ENCODE measurements around the gene TRABD.

The TRABD gene

DNA sequence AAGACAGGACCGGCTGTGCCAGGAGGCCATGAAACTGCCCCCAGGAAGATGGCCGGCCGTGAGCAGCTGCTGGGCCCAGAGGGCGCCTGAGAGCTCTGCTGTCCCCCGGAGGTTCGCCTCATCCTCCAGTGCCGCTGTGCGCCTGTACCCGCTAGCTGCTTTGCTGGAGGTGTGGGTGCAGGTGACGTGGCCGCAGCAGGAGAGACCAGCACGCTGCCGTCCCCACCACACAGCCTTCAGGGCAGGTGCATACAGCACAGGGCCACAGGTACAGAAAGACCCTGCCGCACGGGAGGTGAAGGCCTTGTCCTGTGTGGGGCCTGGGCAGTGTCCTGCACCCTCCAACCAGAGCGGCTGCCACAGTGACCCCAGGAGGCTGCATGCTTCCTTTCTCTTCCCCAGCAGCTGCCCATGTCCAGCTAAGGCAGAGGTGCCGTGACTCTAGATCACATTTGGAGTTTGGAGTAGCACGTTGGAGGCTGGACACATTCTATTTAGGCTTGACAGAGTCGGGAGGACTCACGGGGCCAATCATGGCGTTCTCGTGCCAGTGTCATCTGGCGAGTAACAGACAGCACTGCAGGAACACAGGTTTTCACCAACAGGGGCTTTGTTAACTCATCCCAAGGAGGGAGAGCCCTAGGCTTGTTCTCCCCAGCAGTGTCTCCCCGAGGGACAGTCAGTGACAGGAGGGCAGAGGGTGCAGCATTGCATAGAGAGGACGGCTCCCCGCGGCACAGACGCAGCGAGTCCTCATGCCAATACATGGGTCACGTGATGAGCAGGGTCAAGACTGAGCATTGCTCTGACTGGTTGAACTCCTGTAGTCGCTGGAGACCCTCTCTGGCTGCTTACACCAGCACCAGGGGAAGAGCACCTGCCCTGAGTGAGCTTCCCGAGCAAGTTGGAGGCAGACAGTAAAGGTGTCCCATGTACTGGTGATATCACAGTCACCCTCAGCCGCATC lies 33.9 kb upstream of the TRABD start:
- TF ChIP-seq, protein P1, sequence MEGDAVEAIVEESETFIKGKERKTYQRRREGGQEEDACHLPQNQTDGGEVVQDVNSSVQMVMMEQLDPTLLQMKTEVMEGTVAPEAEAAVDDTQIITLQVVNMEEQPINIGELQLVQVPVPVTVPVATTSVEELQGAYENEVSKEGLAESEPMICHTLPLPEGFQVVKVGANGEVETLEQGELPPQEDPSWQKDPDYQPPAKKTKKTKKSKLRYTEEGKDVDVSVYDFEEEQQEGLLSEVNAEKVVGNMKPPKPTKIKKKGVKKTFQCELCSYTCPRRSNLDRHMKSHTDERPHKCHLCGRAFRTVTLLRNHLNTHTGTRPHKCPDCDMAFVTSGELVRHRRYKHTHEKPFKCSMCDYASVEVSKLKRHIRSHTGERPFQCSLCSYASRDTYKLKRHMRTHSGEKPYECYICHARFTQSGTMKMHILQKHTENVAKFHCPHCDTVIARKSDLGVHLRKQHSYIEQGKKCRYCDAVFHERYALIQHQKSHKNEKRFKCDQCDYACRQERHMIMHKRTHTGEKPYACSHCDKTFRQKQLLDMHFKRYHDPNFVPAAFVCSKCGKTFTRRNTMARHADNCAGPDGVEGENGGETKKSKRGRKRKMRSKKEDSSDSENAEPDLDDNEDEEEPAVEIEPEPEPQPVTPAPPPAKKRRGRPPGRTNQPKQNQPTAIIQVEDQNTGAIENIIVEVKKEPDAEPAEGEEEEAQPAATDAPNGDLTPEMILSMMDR (IDR thresholded peaks at IDR 0.05; ENCODE audit: extremely low read depth, insufficient read depth, missing control alignments): no peak
- no peak for DNase-seq (ENCODE audit: low spot score)
- in situ Hi-C loops (cut with MboI; ENCODE audit: low pct_unique_long_range_greater_than_20kb, low sequenced_read_pairs, unreplicated experiment): no loop called here

DNA sequence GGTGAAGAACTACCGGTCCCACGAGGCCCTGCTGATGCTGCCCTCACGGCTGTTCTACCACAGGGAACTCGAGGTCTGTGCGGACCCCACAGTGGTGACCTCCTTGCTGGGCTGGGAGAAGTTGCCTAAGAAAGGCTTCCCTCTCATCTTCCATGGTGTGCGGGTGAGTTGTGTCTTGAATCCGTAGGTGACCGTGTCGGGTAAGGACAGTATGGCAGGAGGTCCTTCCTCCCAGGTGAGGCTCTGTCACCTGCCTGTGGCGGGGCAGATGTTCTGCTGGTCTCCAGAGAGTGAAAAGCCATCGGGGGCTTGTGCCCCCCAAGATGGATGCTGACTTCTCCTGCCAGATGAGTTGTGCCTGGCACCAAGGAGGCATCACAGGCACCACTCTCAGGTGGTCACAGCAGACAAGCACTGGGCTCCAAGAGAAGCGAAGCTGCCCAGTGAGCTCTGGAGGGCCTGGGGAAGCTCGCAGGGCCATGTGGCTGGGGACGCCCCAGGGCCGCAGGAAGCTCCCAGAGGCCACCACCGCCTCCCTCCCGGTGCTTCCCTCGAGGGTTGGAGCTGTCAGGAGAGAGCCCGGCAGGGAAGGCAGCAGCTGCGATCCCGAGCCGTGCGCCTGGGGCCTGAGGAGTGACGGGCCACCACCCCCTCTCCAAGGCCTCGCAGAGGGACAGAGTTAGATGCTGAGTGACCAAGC lies 32.5 kb upstream of the TRABD start:
- TF ChIP-seq, protein P1 (IDR thresholded peaks at IDR 0.05; ENCODE audit: extremely low read depth, insufficient read depth, missing control alignments): no peak
- DNase-seq (ENCODE audit: low spot score): no peak
- in situ Hi-C loops (cut with MboI; ENCODE audit: low pct_unique_long_range_greater_than_20kb, low sequenced_read_pairs, unreplicated experiment): no loop called here

DNA sequence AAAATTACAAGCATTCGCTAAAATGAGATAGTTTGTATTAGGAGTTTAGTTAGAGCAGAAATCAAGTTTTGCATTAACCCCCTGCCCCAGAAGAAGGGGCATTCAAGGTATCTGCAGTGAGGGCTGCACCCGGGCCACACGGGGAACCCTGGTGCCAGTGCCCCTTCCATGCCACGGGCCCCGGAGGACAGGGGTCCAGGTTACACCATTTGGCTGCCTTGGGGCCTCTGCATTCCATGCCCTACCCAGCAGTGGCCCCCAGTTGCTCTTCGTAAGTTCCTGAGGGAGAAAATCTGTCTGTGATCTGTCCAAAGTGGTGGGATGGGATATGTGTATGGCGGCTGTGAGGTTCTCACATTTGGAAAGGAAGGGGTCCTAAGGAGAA lies 32.0 kb upstream of the TRABD start:
- TF ChIP-seq, protein P1 (IDR thresholded peaks at IDR 0.05; ENCODE audit: extremely low read depth, insufficient read depth, missing control alignments): no peak
- no peak for DNase-seq (ENCODE audit: low spot score)
- in situ Hi-C loops (cut with MboI; ENCODE audit: low pct_unique_long_range_greater_than_20kb, low sequenced_read_pairs, unreplicated experiment): no loop called here

DNA sequence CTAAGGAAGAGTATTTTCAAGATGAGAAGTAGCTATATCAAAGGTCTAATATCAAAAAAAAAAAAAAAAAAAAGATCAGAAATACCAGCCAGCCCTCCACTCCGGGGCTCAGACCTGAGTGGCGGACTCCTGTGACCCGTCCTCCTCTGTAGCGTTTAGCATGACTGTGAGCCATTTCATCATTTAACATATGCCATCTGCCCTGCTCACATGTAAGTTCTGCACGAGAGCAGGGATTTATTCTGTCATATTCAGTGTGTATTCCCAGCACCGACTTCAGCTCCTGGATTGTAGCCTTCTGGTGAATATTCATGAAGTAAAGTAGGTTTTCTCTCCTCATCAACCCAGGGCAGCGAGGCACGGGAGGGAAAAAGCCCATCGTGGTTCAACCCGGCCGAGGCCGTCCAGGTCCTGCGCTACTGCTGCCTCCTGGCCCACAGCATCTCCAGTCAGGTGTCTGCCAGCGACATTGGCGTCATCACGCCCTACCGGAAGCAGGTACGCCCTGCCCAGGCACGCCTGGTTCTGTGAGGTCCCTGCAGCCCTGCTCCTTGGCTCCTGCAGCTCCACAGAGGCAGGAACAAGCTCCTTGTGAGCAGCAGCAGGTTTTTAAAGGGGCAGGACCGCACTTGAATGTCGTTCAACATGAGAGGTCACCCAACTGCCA lies 27.9 kb upstream of the TRABD start:
- in situ Hi-C loops (cut with MboI; ENCODE audit: low pct_unique_long_range_greater_than_20kb, low sequenced_read_pairs, unreplicated experiment): no loop called here
- no peak for DNase-seq (ENCODE audit: low spot score)
- TF ChIP-seq, protein P1 (IDR thresholded peaks at IDR 0.05; ENCODE audit: extremely low read depth, insufficient read depth, missing control alignments): no peak

DNA sequence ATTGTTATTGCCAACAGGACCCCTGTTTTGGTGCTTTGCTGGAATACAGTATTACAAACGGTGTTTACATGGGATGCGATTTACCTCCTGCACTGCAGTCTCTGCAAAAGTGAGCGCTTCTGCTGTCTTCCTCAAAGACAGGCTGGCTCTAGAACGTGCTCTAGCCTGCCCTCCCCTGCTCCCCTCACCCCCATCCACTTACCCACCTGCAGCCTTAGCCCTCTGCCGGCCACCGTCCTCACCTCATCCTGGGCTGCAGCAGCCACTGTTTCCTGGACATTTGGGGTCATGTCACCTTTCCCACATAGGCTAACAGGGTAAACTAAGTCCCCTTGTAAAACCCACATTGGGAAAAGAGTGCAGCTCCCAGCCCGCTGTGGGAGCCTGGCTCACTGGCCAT lies 24.8 kb upstream of the TRABD start:
- TF ChIP-seq, protein P1 (IDR thresholded peaks at IDR 0.05; ENCODE audit: extremely low read depth, insufficient read depth, missing control alignments): no peak
- in situ Hi-C loops (cut with MboI; ENCODE audit: low pct_unique_long_range_greater_than_20kb, low sequenced_read_pairs, unreplicated experiment): no loop called here
- DNase-seq (ENCODE audit: low spot score): no peak
